SK-N-SH (cell line): ENCODE data around the gene TCOF1. TPM values are rescaled to one million over a fixed set of nuclear protein-coding genes. Genes with fewer than 3 reads are reported as not detected.

Experiments
- CTCF ChIA-PET: fragments of 300-600, 350-600 bp; formaldehyde crosslinking; extraction: SDS; loops from one replicate; lab custom pipeline; 2021; lab: Yijun Ruan, JAX
- POLR2A ChIA-PET: fragments of 350-600 bp; sonication (Branson Sonifier 250); formaldehyde crosslinking; extraction: SDS; loops from one replicate; lab custom pipeline; 2020; ENCODE audit warnings: antibody characterized with exemption, inconsistent platforms; lab: Yijun Ruan, JAX
- DNase-seq: peaks from one replicate; pipeline ENCODE4 v3.0.0; 2012
- H2AFZ ChIP-seq: fragments of 200-600 bp; sonication (generic); 2 replicates; pipeline ENCODE4 v1.8.1; 2016; ENCODE audit warnings: antibody characterized with exemption, mild to moderate bottlenecking, low read depth
- H3F3A ChIP-seq: fragments of 200-600 bp; sonication (generic); replicated peaks from 2 replicates; pipeline ENCODE3; 2016; ENCODE audit warnings: antibody characterized with exemption, mild to moderate bottlenecking; ENCODE audit not compliant: insufficient read depth
- H3K27ac ChIP-seq, 2 experiments: fragments of 200-500 bp in 1 of 2; fragments of 200-600 bp in 1 of 2; sonication (Bioruptor generic) in 1 of 2; sonication (generic), shearing (Covaris generic) in 1 of 2; 2 replicates each; pipeline versions ENCODE4 v1.5.1 to v1.6.1; 2014 to 2016; ENCODE audit warnings: low read depth in 2 of 2, inconsistent platforms in 1 of 2, low read length in 1 of 2, mild to moderate bottlenecking in 1 of 2, mixed read lengths in 1 of 2
- H3K27me3 ChIP-seq: fragments of 200-600 bp; sonication (generic), shearing (Covaris generic); 2 replicates; pipeline ENCODE4 v1.6.1; 2016; ENCODE audit warnings: mixed run types; ENCODE audit not compliant: insufficient read depth
- H3K36me3 ChIP-seq, 2 experiments: fragments of 200-500 bp in 1 of 2; fragments of 200-600 bp in 1 of 2; sonication (Bioruptor generic) in 1 of 2; sonication (generic) in 1 of 2; replicated peaks in 1 of 2; 2 replicates each; pipeline versions ENCODE3 to v1.5.1; 2014 to 2016; ENCODE audit warnings: low read length in 1 of 2, mild to moderate bottlenecking in 1 of 2; ENCODE audit not compliant: insufficient read depth in 2 of 2, control insufficient read depth in 1 of 2
- H3K4me1 ChIP-seq, 2 experiments: fragments of 200-500 bp in 1 of 2; fragments of 200-600 bp in 1 of 2; sonication (Bioruptor generic) in 1 of 2; sonication (generic), shearing (Covaris generic) in 1 of 2; 2 replicates each; pipeline versions ENCODE4 v1.5.1 to v1.6.1; 2014 to 2016; ENCODE audit warnings: low read depth in 1 of 2, low read length in 1 of 2, mixed run types in 1 of 2; ENCODE audit not compliant: insufficient read depth in 2 of 2, control insufficient read depth in 1 of 2
- H3K4me2 ChIP-seq: fragments of 200-600 bp; sonication (generic), shearing (Covaris generic); 2 replicates; pipeline ENCODE4 v1.6.1; 2017; ENCODE audit warnings: mixed run types
- H3K4me3 ChIP-seq, 2 experiments: fragments of 200-500 bp in 1 of 2; fragments of 200-600 bp in 1 of 2; sonication (Bioruptor generic) in 1 of 2; sonication (generic), shearing (Covaris generic) in 1 of 2; 2 replicates each; pipeline versions ENCODE4 v1.5.1 to v1.8.1; 2014 to 2016; ENCODE audit warnings: low read depth in 2 of 2, inconsistent platforms in 1 of 2, low read length in 1 of 2, mild to moderate bottlenecking in 1 of 2, mixed read lengths in 1 of 2, moderate library complexity in 1 of 2
- H3K79me2 ChIP-seq: fragments of 200-600 bp; sonication (generic); 2 replicates; pipeline ENCODE4 v1.8.1; 2017; ENCODE audit warnings: mild to moderate bottlenecking; ENCODE audit not compliant: insufficient read depth
- H3K9ac ChIP-seq: fragments of 200-600 bp; sonication (generic); 2 replicates; pipeline ENCODE4 v1.6.1; 2017; ENCODE audit warnings: mixed run types
- H3K9me2 ChIP-seq: fragments of 200-600 bp; sonication (generic); 2 replicates; pipeline ENCODE4 v1.6.1; 2017; ENCODE audit warnings: mixed run types
- H3K9me3 ChIP-seq: fragments of 200-600 bp; sonication (generic); 2 replicates; pipeline ENCODE4 v1.6.1; 2017; ENCODE audit warnings: mixed run types, mild to moderate bottlenecking, moderate library complexity
- H4K20me1 ChIP-seq: fragments of 200-600 bp; sonication (generic); 2 replicates; pipeline ENCODE4 v1.6.1; 2017; ENCODE audit warnings: mild to moderate bottlenecking, mixed run types; ENCODE audit not compliant: insufficient read depth
- CTCF ChIP-seq: fragments of 200-600 bp; sonication (generic); IDR thresholded peaks from 2 replicates; pipeline ENCODE4 v1.6.1; 2017; ENCODE audit warnings: antibody characterized with exemption, mild to moderate bottlenecking, moderate library complexity
- EZH2phosphoT487 ChIP-seq: fragments of 200-600 bp; sonication (generic); IDR thresholded peaks from 2 replicates; pipeline ENCODE4 v1.6.1; 2017; ENCODE audit warnings: low read depth, mixed run types, mild to moderate bottlenecking, antibody characterized with exemption, moderate library complexity, borderline replicate concordance
- FOSL2 ChIP-seq: IDR thresholded peaks from 2 replicates; pipeline ENCODE4 v1.4.0; 2012; ENCODE audit warnings: low read depth, mild to moderate bottlenecking, moderate library complexity, borderline replicate concordance
- FOXM1 ChIP-seq: IDR thresholded peaks from 2 replicates; pipeline ENCODE4 v1.4.0; 2012; ENCODE audit warnings: low read depth, mild to moderate bottlenecking
- GABPA ChIP-seq: IDR thresholded peaks from 2 replicates; pipeline ENCODE4 v1.4.0; 2012; ENCODE audit warnings: low read depth, mild to moderate bottlenecking
- IRF3 ChIP-seq: fragments of 150-350 bp; IDR thresholded peaks from 2 replicates; pipeline ENCODE4 v1.6.1; 2016; ENCODE audit warnings: mild to moderate bottlenecking, low read depth, low read length
- JUND ChIP-seq: IDR thresholded peaks from 2 replicates; pipeline ENCODE4 v1.4.0; 2012
- MAX ChIP-seq: IDR thresholded peaks from 2 replicates; pipeline ENCODE4 v1.4.0; 2012; ENCODE audit warnings: low read depth
- MXI1 ChIP-seq: IDR thresholded peaks from 2 replicates; pipeline ENCODE4 v1.6.1; 2012; ENCODE audit warnings: mild to moderate bottlenecking, low read depth, low read length, improper control_type of control experiment
- NRF1 ChIP-seq: IDR thresholded peaks from 2 replicates; pipeline ENCODE4 v1.6.1; 2012; ENCODE audit warnings: low read depth, mild to moderate bottlenecking, low read length
- PBX3 ChIP-seq: IDR thresholded peaks from 2 replicates; pipeline ENCODE4; 2012
- RAD21 ChIP-seq: IDR thresholded peaks from 2 replicates; pipeline ENCODE4 v1.6.1; 2012; ENCODE audit warnings: mild to moderate bottlenecking, low read length
- RCOR1 ChIP-seq: fragments of 150-350 bp; IDR thresholded peaks from 2 replicates; pipeline ENCODE4 v1.6.1; 2017; ENCODE audit warnings: antibody characterized with exemption, low read length
- RFX5 ChIP-seq: IDR thresholded peaks from 2 replicates; pipeline ENCODE4 v1.6.1; 2012; ENCODE audit warnings: mild to moderate bottlenecking, improper control_type of control experiment, low read length
- RXRA ChIP-seq: IDR thresholded peaks from 2 replicates; pipeline ENCODE4 v1.4.0; 2012; ENCODE audit warnings: low read depth, mild to moderate bottlenecking, borderline replicate concordance
- SMC3 ChIP-seq: IDR thresholded peaks from 2 replicates; pipeline ENCODE4 v1.6.1; 2012; ENCODE audit warnings: low read depth, low read length, improper control_type of control experiment
- TCF12 ChIP-seq: IDR thresholded peaks from 2 replicates; pipeline ENCODE4 v1.4.0; 2012
- USF1 ChIP-seq: IDR thresholded peaks from 2 replicates; pipeline ENCODE4 v1.4.0; 2012; ENCODE audit warnings: low read depth, borderline replicate concordance
- USF2 ChIP-seq: fragments of 150-350 bp; IDR thresholded peaks from 2 replicates; pipeline ENCODE4 v1.6.1; 2017; ENCODE audit warnings: antibody characterized with exemption, low read length, low read depth, borderline replicate concordance
- ZBTB33 ChIP-seq: IDR thresholded peaks from 2 replicates; pipeline ENCODE4 v1.4.0; 2012; ENCODE audit warnings: low read depth, borderline replicate concordance
- WGBS: methylation state at CpG from one replicate; pipeline ENCODE4 v1.1.6; 2017; ENCODE audit warnings: low lambda C conversion rate; 5-methylcytosine and 5-hydroxymethylcytosine counted together
- polyA plus RNA-seq, 3 experiments: library from polyadenylated mRNA; depleted of rRNA; stranded (reverse); fragments of >200 nt; gene quantifications; 2 replicates each; pipeline ENCODE4 v1.2.3, GENCODE V29; 2012

TCOF1 gene
- polyA plus RNA-seq, 1 of the 3 experiments (the other 2 are of a cell fraction), result 33.0 TPM

GRCh38 chr5:150358261-150359095 is 981 bp downstream of the TCOF1 start:
- POLR2A ChIA-PET, result interaction anchor here (0.5 to 2.1 kb wide), 3 partner anchors 15 to 58 kb away, joined by 4 read pairs; no protein-coding TSS in a partner anchor
- Histone ChIP-seq H3K27ac (peak overlapping the region; percentile 57 to 60; a peak in 3 of 4 replicates), H3K27me3 (no peaks in the 10 kb centered on the region), H3K36me3 (peaks cover 11 to 34% of the 10 kb centered on the region in 2 experiments), H3K9me2 (no peaks in the 10 kb centered on the region), H3F3A (no peaks in the 10 kb centered on the region), H3K4me1 (peaks cover 3 to 16% of the 10 kb centered on the region in 2 experiments; a peak in 1 of 4 replicates), H2AFZ (peak overlapping the region; percentile 61; the same call in 1 of the 2 replicates)
- no peak for DNase-seq
- WGBS, result 49% methylated on average over 22 of the region's 23 CpGs
- TF ChIP-seq RXRA (no peak), PBX3 (no peak), GABPA (no peak), JUND (no peak), TCF12 (no peak), MXI1 (no peak), FOXM1 (no peak), SMC3 (no peak), IRF3 (no peak), USF2 (no peak), NRF1 (no peak), FOSL2 (no peak), CTCF (no peak), MAX (no peak), RFX5 (no peak), EZH2phosphoT487 (no peak), RCOR1 (no peak), ZBTB33 (no peak), RAD21 (no peak), USF1 (no peak)
- TF ChIP-seq, all 33 proteins: peak for 0
- peaks cover 45% of the 10 kb centered on the region for H3K79me2 ChIP-seq
- H4K20me1 ChIP-seq, result peaks cover 5% of the 10 kb centered on the region; the same call in 1 of the 2 replicates
- H3K9ac ChIP-seq, result peak overlapping the region; percentile 81
- no peaks in the 10 kb centered on the region for H3K9me3 ChIP-seq
- peak overlapping the region; percentile 90 for H3K4me2 ChIP-seq
- peak overlapping the region; percentile 86 to 90 for H3K4me3 ChIP-seq
- CTCF ChIA-PET, result interaction anchor here (0.6 to 1.6 kb wide), 6 partner anchors 10 to 793 kb away, joined by 3 to 4 read pairs (median 4); no protein-coding TSS in a partner anchor
